H1 (cell line): ENCODE data around the gene CELF1. TPM values are rescaled to one million over a fixed set of nuclear protein-coding genes. Genes with fewer than 3 reads are reported as not detected.
"Not testable (repeated sequence)": the region's sequence is repeated elsewhere in the genome, so short reads cannot be mapped to it uniquely, and the experiment has no call there.

Source experiments
- CTCF ChIA-PET: fragments of 300-600 bp; sonication (Branson Sonifier 250); formaldehyde crosslinking; loops from one replicate; lab custom pipeline; 2021; ENCODE audit not compliant: partially characterized antibody; lab: Charles Lee
- POLR2A ChIA-PET: fragments of 300-600 bp; sonication (Branson Sonifier 250); formaldehyde crosslinking; loops from one replicate; lab custom pipeline; 2021; ENCODE audit warnings: inconsistent platforms; ENCODE audit not compliant: partially characterized antibody; lab: Charles Lee
- DNase-seq, 2 experiments: peaks; one replicate each; pipeline versions ENCODE4 v3.0.0 to v3.0.0-alpha.2; 2010 to 2022; ENCODE audit warnings: low spot score in 2 of 2, low read depth in 1 of 2, mixed read lengths in 1 of 2
- FAIRE-seq: peaks from 2 replicates; lab custom pipeline; 2011; peaks lifted over from hg19 to GRCh38; lab: Jason Lieb, UNC
- H2AFZ ChIP-seq: 2 replicates; pipeline ENCODE4 v1.8.1; 2012; ENCODE audit warnings: low read length, inconsistent platforms
- H2AK5ac ChIP-seq: 2 replicates; pipeline ENCODE4 v1.6.1; 2013; ENCODE audit warnings: low read depth, low read length
- H2BK120ac ChIP-seq: replicated peaks from 2 replicates; pipeline ENCODE3; 2013; ENCODE audit warnings: low read depth, low read length, inconsistent platforms
- H2BK12ac ChIP-seq: 2 replicates; pipeline ENCODE4 v1.6.1; 2013; ENCODE audit warnings: low read depth, low read length
- H2BK15ac ChIP-seq: 2 replicates; pipeline ENCODE4 v1.6.1; 2013; ENCODE audit warnings: low read length
- H2BK20ac ChIP-seq: 2 replicates; pipeline ENCODE4 v1.6.1; 2013; ENCODE audit warnings: low read length
- H2BK5ac ChIP-seq: 2 replicates; pipeline ENCODE4 v1.6.1; 2013; ENCODE audit warnings: low read depth, low read length
- H3K14ac ChIP-seq: 2 replicates; pipeline ENCODE4 v1.6.1; 2013; ENCODE audit warnings: inconsistent platforms; ENCODE audit not compliant: insufficient read length
- H3K18ac ChIP-seq: 2 replicates; pipeline ENCODE4 v1.6.1; 2013; ENCODE audit warnings: low read length; ENCODE audit errors: extremely low read depth
- H3K23ac ChIP-seq: 2 replicates; pipeline ENCODE4 v1.6.1; 2013; ENCODE audit warnings: inconsistent platforms; ENCODE audit not compliant: insufficient read length
- H3K23me2 ChIP-seq: 2 replicates; pipeline ENCODE4 v1.6.1; 2013; ENCODE audit warnings: low read depth, low read length
- H3K27ac ChIP-seq: 2 replicates; pipeline ENCODE4 v1.6.1; 2011; ENCODE audit warnings: low read depth, low read length, inconsistent platforms
- H3K27me3 ChIP-seq, 4 experiments: replicated peaks in 1 of 4; 1 replicate in 1 of 4; 2 replicates in 3 of 4; pipeline versions ENCODE4 v1.6.1 to v1.8.1; 2011 to 2013; ENCODE audit warnings: low read length in 3 of 4, mild to moderate bottlenecking in 3 of 4, inconsistent platforms in 2 of 4, mixed read lengths in 2 of 4, moderate library complexity in 1 of 4; ENCODE audit not compliant: control insufficient read depth in 3 of 4, insufficient read depth in 3 of 4; ENCODE audit errors: extremely low read depth in 1 of 4
- H3K36me3 ChIP-seq, 4 experiments: 2 replicates each; pipeline versions ENCODE4 v1.6.1 to v1.8.1; 2011 to 2013; ENCODE audit warnings: mild to moderate bottlenecking in 4 of 4, low read length in 3 of 4, moderate library complexity in 2 of 4, control low read depth in 1 of 4, inconsistent platforms in 1 of 4; ENCODE audit not compliant: insufficient read depth in 4 of 4, control insufficient read depth in 2 of 4
- H3K4ac ChIP-seq: replicated peaks from 2 replicates; pipeline ENCODE3; 2013; ENCODE audit warnings: low read length, low read depth, mixed read lengths, inconsistent platforms; ENCODE audit not compliant: insufficient read length
- H3K4me1 ChIP-seq, 4 experiments: replicated peaks in 1 of 4; 1 replicate in 1 of 4; 2 replicates in 3 of 4; pipeline versions ENCODE4 v1.6.1 to v1.8.1; 2011 to 2013; ENCODE audit warnings: low read length in 3 of 4, inconsistent platforms in 2 of 4, mixed read lengths in 1 of 4; ENCODE audit not compliant: insufficient read depth in 4 of 4, control insufficient read depth in 3 of 4
- H3K4me2 ChIP-seq, 2 experiments: 2 replicates each; pipeline versions ENCODE4 v1.6.1 to v1.8.1; 2011 to 2013; ENCODE audit warnings: low read depth in 2 of 2, low read length in 2 of 2, control low read depth in 1 of 2, inconsistent platforms in 1 of 2, mild to moderate bottlenecking in 1 of 2; ENCODE audit not compliant: insufficient read depth in 1 of 2
- H3K4me3 ChIP-seq, 4 experiments: fragments of 200-600, 300-600 bp in 1 of 4; sonication (generic), shearing (Covaris generic), sonication (Bioruptor Twin) in 1 of 4; 2 replicates each; pipeline versions ENCODE4 v1.5.1 to v1.8.1; 2011 to 2016; ENCODE audit warnings: low read length in 4 of 4, low read depth in 3 of 4, control low read depth in 2 of 4, inconsistent platforms in 2 of 4, mild to moderate bottlenecking in 2 of 4, mixed read lengths in 1 of 4, moderate library complexity in 1 of 4; ENCODE audit not compliant: insufficient read depth in 2 of 4; ENCODE audit errors: extremely low read depth in 1 of 4
- H3K56ac ChIP-seq: replicated peaks from 2 replicates; pipeline ENCODE3; 2013; ENCODE audit warnings: low read depth, mild to moderate bottlenecking, mixed read lengths, low read length, inconsistent platforms; ENCODE audit not compliant: insufficient read length
- H3K79me1 ChIP-seq: 2 replicates; pipeline ENCODE4 v1.6.1; 2013; ENCODE audit warnings: low read depth, low read length, control low read depth
- H3K79me2 ChIP-seq, 2 experiments: 2 replicates each; pipeline versions ENCODE4 v1.6.1 to v1.8.1; 2012 to 2013; ENCODE audit warnings: low read length in 2 of 2, mild to moderate bottlenecking in 2 of 2, inconsistent platforms in 1 of 2; ENCODE audit not compliant: insufficient read depth in 2 of 2, control insufficient read depth in 1 of 2
- H3K9ac ChIP-seq, 4 experiments: replicated peaks in 1 of 4; 1 replicate in 1 of 4; 2 replicates in 3 of 4; pipeline versions ENCODE4 v1.6.1 to v1.8.1; 2011 to 2013; ENCODE audit warnings: low read depth in 3 of 4, low read length in 3 of 4, control low read depth in 2 of 4, mild to moderate bottlenecking in 2 of 4, moderate library complexity in 2 of 4, inconsistent platforms in 1 of 4; ENCODE audit errors: extremely low read depth in 1 of 4
- H3K9me3 ChIP-seq, 2 experiments: 2 replicates each; pipeline versions ENCODE4 v1.6.1 to v1.8.1; 2012 to 2013; ENCODE audit warnings: mild to moderate bottlenecking in 2 of 2, moderate library complexity in 2 of 2, control low read depth in 1 of 2, inconsistent platforms in 1 of 2, low read depth in 1 of 2, low read length in 1 of 2, mixed read lengths in 1 of 2; ENCODE audit not compliant: insufficient read depth in 2 of 2
- H4K20me1 ChIP-seq, 2 experiments: replicated peaks in 1 of 2; 2 replicates each; pipeline versions ENCODE3 to v1.8.1; 2011 to 2013; ENCODE audit warnings: inconsistent platforms in 2 of 2, low read length in 2 of 2, mild to moderate bottlenecking in 1 of 2; ENCODE audit not compliant: insufficient read depth in 2 of 2, control insufficient read depth in 1 of 2
- H4K5ac ChIP-seq: 2 replicates; pipeline ENCODE4 v1.6.1; 2013; ENCODE audit warnings: low read length, low read depth, mixed read lengths, inconsistent platforms; ENCODE audit not compliant: insufficient read length
- H4K8ac ChIP-seq: 2 replicates; pipeline ENCODE4 v1.8.0; 2013; ENCODE audit warnings: mild to moderate bottlenecking, moderate library complexity, low read length, inconsistent platforms; ENCODE audit not compliant: insufficient read depth; ENCODE audit errors: extremely low read depth
- H4K91ac ChIP-seq: replicated peaks from 2 replicates; pipeline ENCODE3; 2013; ENCODE audit warnings: low read length, mixed read lengths, inconsistent platforms; ENCODE audit not compliant: insufficient read length
- POLR2AphosphoS5 ChIP-seq: IDR thresholded peaks from 2 replicates; pipeline ENCODE4 v1.6.1; 2011; ENCODE audit warnings: low read depth, low read length
- SRF ChIP-seq: IDR thresholded peaks from 2 replicates; pipeline ENCODE4 v1.6.1; 2011; ENCODE audit warnings: mild to moderate bottlenecking, low read depth, low read length, moderate library complexity
- WGBS, 2 experiments: shearing (Covaris generic) in 1 of 2; methylation state at CpG; one replicate each; pipeline versions ENCODE4 v1.1.6 to v1.1.7; 2013 to 2015; ENCODE audit warnings: low lambda C conversion rate in 2 of 2, mixed read lengths in 2 of 2, inconsistent platforms in 1 of 2, low coverage in 1 of 2, missing lambda C conversion rate in 1 of 2; ENCODE audit not compliant: insufficient replicate concordance in 2 of 2, insufficient coverage in 1 of 2, insufficient read length in 1 of 2; ENCODE audit errors: extremely low coverage in 1 of 2, missing lambda C conversion rate in 1 of 2; 5-methylcytosine and 5-hydroxymethylcytosine counted together
- polyA plus RNA-seq, 7 experiments: library from polyadenylated mRNA; depleted of rRNA in 3 of 7; stranded (reverse) in 5 of 7; unstranded in 2 of 7; fragments of >200 nt in 5 of 7; fragments of 200-250 nt in 2 of 7; gene quantifications; 1 replicate in 5 of 7; 2 replicates in 1 of 7; 4 replicates in 1 of 7; pipeline versions ENCODE4 v1.2.1 to v1.2.3, GENCODE V29; 2011 to 2013; ENCODE audit warnings: missing spikeins in 2 of 7, mixed read lengths in 2 of 7
- total RNA-seq: library from RNA; stranded (reverse); fragmentation: NEBNext Ultra II Directional; extraction: Animal tissue kit (Norgen Biotek cat#: 25700); gene quantifications from 2 replicates; pipeline ENCODE4 v1.2.1, GENCODE V29; 2021

The CELF1 gene
- total and polyA plus RNA-seq, 2 of the 8 experiments (the other 6 are each of a cell fraction or from before 2014, with no cell fraction given) = 131 to 197 TPM

DNA sequence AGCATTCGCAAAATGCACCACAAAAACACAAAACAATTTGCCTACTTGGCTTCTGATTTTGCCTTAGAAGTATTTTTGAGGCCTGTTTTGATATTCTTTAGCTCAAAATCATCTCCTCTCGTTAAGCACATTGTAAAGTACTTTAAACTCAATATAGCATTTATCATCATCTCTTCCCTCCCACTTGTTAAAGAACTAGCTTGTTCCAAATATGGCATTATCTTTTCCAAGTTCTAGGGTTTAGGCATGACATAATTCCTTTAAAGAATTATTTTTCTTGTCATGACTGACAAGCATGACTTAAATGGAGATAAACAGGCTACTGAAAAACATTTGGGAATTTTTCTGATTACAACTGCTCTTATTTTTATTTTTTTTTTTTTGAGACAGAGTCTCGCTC is 21.3 kb downstream of the CELF1 start (continued):
- no peak for TF ChIP-seq SRF
- TF ChIP-seq POLR2AphosphoS5 = no peak

DNA sequence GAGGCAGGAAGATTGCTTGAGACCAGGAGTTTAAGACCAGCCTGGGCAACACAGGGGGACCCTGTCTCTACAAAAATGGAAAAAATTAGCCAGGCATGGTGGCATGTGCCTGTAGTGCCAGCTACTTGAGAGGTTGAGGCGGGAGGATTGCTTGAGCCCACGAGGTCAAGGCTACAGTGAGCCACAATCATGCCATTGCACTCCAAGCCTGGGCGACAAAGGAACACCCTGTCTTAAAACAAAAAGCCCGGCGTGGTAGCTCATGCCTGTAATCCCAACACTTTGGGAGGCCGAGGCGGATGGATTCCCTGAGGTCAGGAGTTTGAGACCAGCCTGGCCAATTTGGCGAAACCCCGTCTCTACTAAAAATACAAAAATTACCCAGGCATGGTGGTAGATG is 22.2 kb downstream of the CELF1 start:
- H3K4me2 ChIP-seq, H3K9me3 ChIP-seq, H3K23ac ChIP-seq, H3K23me2 ChIP-seq, H4K8ac ChIP-seq, H4K5ac ChIP-seq, H2AK5ac ChIP-seq, H3K4ac ChIP-seq, H3K14ac ChIP-seq, H2BK20ac ChIP-seq, H3K56ac ChIP-seq, H2AFZ ChIP-seq, H2BK15ac ChIP-seq, H3K4me1 ChIP-seq, H3K18ac ChIP-seq, H3K9ac ChIP-seq, H2BK12ac ChIP-seq, H3K27ac ChIP-seq, DNase-seq, H2BK5ac ChIP-seq, H3K4me3 ChIP-seq, FAIRE-seq, H2BK120ac ChIP-seq, H4K91ac ChIP-seq, H3K27me3 ChIP-seq, H3K79me1 ChIP-seq, H3K36me3 ChIP-seq: not testable (repeated sequence)
- CTCF ChIA-PET = interaction anchor here (0.8 to 1.2 kb wide), 2 partner anchors 9 to 22 kb away, joined by 4 to 6 read pairs; partner anchors contain the start of gene CELF1
- peaks cover 20 to 99% of the 10 kb centered on the region in 2 experiments for H3K79me2 ChIP-seq
- H4K20me1 ChIP-seq = peaks cover 23 to 24% of the 10 kb centered on the region in 2 experiments
- 85% methylated on average over 9 of the region's 9 CpGs; no CpG with 5 or more reads in 1 of the 2 experiments for WGBS, 2 experiments
- POLR2A ChIA-PET = interaction anchor here (1.3 to 2.1 kb wide), 3 partner anchors 9 to 23 kb away, joined by 7 to 10 read pairs (median 8); partner anchors contain the start of gene CELF1
